Spleen (tissue), 7 donors: ENCODE results near the gene CXCL1.

Experiments
- POLR2AphosphoS5 ChIP-seq, 3 donors: sonication (generic); formaldehyde crosslinking; IDR thresholded peaks; one replicate each; pipeline ENCODE4 v1.5.1; 2017; ENCODE audit warnings: antibody characterized with exemption in 3 of 3
- TF ChIP-seq, protein P1 (sequence below), 11 experiments: fragments of 200-600 bp in 7 of 11; fragments of 450-650 bp in 4 of 11; sonication (generic) in 4 of 11; IDR thresholded peaks in 8 of 11; conservative IDR thresholded peaks in 3 of 11; 1 replicate in 7 of 11; 2 replicates in 4 of 11; pipeline versions ENCODE4 v1.4.0 to v1.8.0; 2016 to 2021; ENCODE audit warnings: antibody characterized with exemption in 11 of 11, inconsistent platforms in 4 of 11, mild to moderate bottlenecking in 1 of 11
- donor health status: DM: no; HTN: no; CAD: no; lungs with moderate emphysema.
- donor health status: DM: no; HTN: no; CAD: no.
- donor health status: DM: no; HTN: no; CAD: no.

DNA sequence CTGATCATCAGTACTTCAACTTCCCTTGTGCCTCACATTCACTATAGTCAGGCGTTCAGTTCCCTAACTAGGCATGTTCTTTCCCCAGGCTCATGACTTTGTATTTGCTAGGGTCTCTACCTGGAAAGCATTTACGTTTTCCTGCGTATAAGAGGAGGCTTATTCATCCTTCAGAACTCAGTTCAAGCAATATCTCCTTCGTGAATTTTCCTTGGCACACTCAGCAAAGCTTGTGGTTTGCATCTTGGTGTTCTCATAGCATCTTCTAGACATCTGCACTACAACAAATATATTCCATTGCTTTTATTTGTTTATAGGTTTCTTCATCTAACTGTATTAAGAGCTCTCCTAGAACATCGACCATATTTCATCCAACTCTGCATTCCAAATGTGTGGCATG lies 30.1 kb upstream of the CXCL1 start:
- no peak for TF ChIP-seq POLR2AphosphoS5 (IDR thresholded peaks at IDR 0.05)
- TF ChIP-seq, protein P1, sequence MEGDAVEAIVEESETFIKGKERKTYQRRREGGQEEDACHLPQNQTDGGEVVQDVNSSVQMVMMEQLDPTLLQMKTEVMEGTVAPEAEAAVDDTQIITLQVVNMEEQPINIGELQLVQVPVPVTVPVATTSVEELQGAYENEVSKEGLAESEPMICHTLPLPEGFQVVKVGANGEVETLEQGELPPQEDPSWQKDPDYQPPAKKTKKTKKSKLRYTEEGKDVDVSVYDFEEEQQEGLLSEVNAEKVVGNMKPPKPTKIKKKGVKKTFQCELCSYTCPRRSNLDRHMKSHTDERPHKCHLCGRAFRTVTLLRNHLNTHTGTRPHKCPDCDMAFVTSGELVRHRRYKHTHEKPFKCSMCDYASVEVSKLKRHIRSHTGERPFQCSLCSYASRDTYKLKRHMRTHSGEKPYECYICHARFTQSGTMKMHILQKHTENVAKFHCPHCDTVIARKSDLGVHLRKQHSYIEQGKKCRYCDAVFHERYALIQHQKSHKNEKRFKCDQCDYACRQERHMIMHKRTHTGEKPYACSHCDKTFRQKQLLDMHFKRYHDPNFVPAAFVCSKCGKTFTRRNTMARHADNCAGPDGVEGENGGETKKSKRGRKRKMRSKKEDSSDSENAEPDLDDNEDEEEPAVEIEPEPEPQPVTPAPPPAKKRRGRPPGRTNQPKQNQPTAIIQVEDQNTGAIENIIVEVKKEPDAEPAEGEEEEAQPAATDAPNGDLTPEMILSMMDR (IDR thresholded peaks at IDR 0.05 in 8 of 11, conservative IDR thresholded peaks at IDR 0.05 in 3 of 11) = no peak
